ENCODE results near the gene CMC1.
A peak's percentile ranks its signal among the peaks of the same experiment; 100 is the strongest.
"Not testable (repeated sequence)": the region's sequence is repeated elsewhere in the genome, so short reads cannot be mapped to it uniquely, and the experiment has no call there.

The CMC1 gene

DNA sequence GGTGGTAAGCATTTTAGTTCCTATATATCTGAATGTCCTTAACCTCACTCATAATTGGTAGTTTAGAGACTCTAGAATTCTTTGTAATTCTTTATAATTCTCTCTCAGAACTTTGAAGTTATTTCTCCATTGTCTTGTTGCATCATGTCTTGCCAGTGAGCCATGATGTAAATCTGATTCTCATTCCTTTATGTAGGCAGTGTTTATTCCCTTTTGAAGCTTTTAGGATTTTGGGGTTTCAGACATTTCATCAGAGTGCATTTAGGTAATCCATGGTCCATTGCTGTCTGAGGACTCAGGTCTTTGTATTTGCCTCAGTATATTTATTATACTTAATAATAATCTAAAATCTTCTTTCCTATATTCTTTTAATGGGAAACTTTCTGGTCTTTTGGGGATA is 20.6 kb downstream of the CMC1 start:
- no peak overlapping the region for H3K4me3 ChIP-seq (ENCODE audit: control insufficient read depth, low read depth, low read length)
- TF ChIP-seq, protein P1, sequence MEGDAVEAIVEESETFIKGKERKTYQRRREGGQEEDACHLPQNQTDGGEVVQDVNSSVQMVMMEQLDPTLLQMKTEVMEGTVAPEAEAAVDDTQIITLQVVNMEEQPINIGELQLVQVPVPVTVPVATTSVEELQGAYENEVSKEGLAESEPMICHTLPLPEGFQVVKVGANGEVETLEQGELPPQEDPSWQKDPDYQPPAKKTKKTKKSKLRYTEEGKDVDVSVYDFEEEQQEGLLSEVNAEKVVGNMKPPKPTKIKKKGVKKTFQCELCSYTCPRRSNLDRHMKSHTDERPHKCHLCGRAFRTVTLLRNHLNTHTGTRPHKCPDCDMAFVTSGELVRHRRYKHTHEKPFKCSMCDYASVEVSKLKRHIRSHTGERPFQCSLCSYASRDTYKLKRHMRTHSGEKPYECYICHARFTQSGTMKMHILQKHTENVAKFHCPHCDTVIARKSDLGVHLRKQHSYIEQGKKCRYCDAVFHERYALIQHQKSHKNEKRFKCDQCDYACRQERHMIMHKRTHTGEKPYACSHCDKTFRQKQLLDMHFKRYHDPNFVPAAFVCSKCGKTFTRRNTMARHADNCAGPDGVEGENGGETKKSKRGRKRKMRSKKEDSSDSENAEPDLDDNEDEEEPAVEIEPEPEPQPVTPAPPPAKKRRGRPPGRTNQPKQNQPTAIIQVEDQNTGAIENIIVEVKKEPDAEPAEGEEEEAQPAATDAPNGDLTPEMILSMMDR (IDR thresholded peaks at IDR 0.05; ENCODE audit: control insufficient read depth, insufficient read depth, low read depth, low read length, missing control alignments) = no peak
- no peak for DNase-seq (ENCODE audit: low read depth)

DNA sequence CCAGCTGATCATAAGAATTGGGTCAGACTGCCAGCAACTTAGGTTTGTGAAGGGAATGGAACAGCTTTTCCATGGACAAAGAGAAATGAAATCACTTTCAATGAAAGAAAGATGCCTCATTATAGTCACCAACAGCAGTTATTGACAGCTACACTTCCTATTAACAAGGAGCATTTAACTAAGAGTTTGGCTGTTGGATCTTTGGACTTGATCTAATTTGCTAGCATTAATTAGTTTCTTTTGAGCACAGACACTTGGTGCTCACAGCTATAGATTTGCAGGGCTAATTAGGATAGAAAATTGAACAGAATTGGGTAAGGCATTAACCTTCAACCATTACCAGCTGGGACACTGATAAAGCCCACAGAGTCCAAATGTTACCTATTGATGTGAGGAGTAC is 24.2 kb downstream of the CMC1 start:
- no peak for DNase-seq (ENCODE audit: low read depth)
- TF ChIP-seq, protein P1 (IDR thresholded peaks at IDR 0.05; ENCODE audit: control insufficient read depth, insufficient read depth, low read depth, low read length, missing control alignments) = no peak
- H3K4me3 ChIP-seq (ENCODE audit: control insufficient read depth, low read depth, low read length) = no peak overlapping the region

DNA sequence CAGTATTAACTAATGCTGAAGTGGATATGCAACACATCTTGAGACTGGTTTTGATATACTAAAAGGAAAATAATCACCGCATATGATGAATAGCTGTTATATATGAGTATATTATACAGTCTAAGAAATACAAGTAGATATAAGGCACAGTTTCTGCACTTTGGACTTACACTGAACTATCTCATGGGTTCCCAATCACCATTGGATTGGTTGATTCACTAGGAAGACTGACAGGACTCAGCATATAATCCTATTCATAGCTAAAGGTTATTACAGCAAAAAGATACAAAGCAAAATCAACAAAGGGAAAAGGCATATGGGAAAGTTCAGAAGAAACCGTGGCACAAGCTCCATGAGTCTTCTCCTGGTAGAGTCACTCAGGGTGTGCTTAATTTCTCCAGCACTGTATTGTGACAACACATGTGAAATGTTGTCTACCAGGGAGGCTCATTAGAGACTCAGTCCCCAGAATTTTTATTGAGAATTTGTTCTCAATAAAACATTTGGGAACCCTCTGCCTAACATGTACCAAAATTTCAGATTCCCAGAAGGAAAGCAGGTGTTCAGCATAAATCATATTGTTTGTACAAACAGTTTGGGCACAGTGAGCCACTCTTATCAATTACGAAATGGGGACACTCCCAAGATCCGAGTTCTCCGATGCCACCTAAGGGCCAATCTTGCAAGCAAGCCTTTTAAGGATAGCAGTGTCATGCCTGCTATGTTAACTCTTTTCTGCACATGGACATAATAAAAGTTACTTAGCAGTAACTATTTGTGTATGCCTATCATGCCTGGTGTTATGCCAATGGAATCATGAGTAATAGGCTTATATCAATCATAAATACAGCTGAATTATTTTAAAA is 26.8 kb downstream of the CMC1 start:
- no peak overlapping the region for H3K4me3 ChIP-seq (ENCODE audit: control insufficient read depth, low read depth, low read length)
- DNase-seq (ENCODE audit: low read depth) = no peak
- TF ChIP-seq, protein P1 (IDR thresholded peaks at IDR 0.05; ENCODE audit: control insufficient read depth, insufficient read depth, low read depth, low read length, missing control alignments) = no peak

DNA sequence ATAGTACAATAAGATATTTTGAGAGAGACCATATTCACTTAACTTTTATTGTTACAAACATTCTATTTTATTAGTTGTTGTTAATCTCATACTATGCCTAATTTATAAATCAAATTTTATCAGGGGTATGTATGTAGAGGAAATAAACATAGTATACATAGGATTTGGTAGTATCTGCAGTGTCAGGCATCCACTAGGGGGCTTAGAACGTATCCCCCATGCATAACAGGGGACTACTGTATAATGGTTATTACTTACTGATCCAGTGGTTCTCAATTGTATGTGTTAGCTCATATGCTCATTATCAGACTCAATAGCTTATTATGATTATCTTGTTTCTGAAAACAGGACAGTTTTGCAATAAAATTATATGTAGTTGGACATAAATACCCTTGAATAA is 27.6 kb downstream of the CMC1 start:
- no peak overlapping the region for H3K4me3 ChIP-seq (ENCODE audit: control insufficient read depth, low read depth, low read length)
- TF ChIP-seq, protein P1 (IDR thresholded peaks at IDR 0.05; ENCODE audit: control insufficient read depth, insufficient read depth, low read depth, low read length, missing control alignments) = peak; percentile 14
- DNase-seq (ENCODE audit: low read depth) = no peak

DNA sequence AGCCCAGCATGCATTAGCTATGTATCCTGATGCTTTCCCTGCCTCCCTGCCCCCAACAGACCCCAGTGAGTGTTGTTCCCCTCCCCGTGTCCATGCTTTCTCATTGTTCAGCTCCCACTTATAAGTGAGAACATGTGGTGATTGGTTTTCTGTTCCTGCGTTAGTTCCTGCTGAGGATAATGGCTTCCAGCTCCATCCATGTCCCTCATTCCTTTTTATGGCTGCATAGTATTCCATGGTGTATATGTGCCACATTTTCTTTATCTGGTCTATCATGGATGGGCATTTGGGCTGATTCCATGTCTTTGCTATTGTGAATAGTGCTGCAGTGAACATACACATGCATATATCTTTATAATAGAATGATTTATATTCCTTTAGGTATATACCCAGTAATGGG is 28.5 kb downstream of the CMC1 start:
- DNase-seq (ENCODE audit: low read depth) = not testable (repeated sequence)

DNA sequence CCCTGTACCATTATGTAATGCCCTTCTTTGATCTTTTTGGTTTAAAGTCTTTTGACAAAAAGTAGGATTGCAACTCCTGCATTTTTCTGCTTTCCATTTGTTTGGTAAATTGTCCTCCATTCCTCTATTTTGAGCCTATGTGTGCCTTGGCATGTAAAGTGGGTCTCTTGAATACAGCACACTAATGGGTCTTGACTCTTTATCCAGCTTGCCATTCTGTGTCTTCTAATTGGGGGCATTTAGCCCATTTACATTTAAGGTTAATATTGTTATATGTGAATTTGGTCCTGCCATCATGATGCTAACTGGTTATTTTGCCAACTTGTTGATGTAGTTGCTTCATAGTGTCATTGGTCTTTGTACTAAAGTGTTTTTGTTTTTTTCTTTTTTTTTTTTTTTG is 32.4 kb downstream of the CMC1 start:
- H3K4me3 ChIP-seq (ENCODE audit: control insufficient read depth, low read depth, low read length) = no peak overlapping the region
- DNase-seq (ENCODE audit: low read depth) = no peak
- TF ChIP-seq, protein P1 (IDR thresholded peaks at IDR 0.05; ENCODE audit: control insufficient read depth, insufficient read depth, low read depth, low read length, missing control alignments) = no peak

More for the DNA sequence above, 28.5 kb downstream of the CMC1 start:
- not testable (repeated sequence) for H3K4me3 ChIP-seq (ENCODE audit: control insufficient read depth, low read depth, low read length)

DNA sequence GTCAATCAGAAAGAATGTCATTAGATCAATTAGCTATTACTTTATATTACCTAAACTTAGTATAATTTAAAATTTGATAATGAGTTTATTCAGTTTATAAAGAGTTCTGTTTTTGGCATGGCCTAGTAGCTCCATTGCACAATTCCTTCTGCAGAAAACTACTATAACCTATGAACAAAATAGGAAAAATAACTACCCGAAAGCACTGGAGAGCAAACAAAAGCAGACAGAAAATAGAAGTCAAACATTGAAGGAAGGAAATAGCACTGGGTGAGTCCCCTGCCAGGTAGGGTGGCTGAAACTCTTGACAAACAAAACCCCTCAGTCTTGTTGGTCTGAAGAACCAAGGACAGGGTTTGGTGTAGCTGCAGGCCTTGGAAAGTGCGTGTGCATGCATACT is 37.5 kb downstream of the CMC1 start:
- no peak for DNase-seq (ENCODE audit: low read depth)
- TF ChIP-seq, protein P1 (IDR thresholded peaks at IDR 0.05; ENCODE audit: control insufficient read depth, insufficient read depth, low read depth, low read length, missing control alignments) = no peak
- no peak overlapping the region for H3K4me3 ChIP-seq (ENCODE audit: control insufficient read depth, low read depth, low read length)
